SK-N-SH treated with all-trans-retinoic acid at 6 μM for 48 hours (cell line): ENCODE measurements around the gene COL17A1.

Experiments
- ATAC-seq: fragments of 200-7000 bp; cut with Tn5 transposase; 3 replicates; pipeline ENCODE4 v1.9.1; 2020; ENCODE audit warnings: mild to moderate bottlenecking, moderate library complexity
- BACH2 ChIP-seq: fragments of 250-450 bp; sonication (Bioruptor Pico); IDR thresholded peaks from 2 replicates; pipeline ENCODE4 v1.9.0; 2021; ENCODE audit warnings: mild to moderate bottlenecking, borderline replicate concordance
- CSDC2 ChIP-seq: fragments of 250-450 bp; sonication (Bioruptor Pico); IDR thresholded peaks from 2 replicates; pipeline ENCODE4 v1.5.0; 2020; ENCODE audit warnings: mild to moderate bottlenecking, moderate library complexity
- GLIS3 ChIP-seq: fragments of 250-450 bp; sonication (Bioruptor Pico); IDR thresholded peaks from 2 replicates; pipeline ENCODE4 v1.5.0; 2020; ENCODE audit warnings: mild to moderate bottlenecking, moderate library complexity
- ISL1 ChIP-seq: fragments of 250-450 bp; sonication (Bioruptor Pico); IDR thresholded peaks from 2 replicates; pipeline ENCODE4 v2.1.2; 2022; ENCODE audit warnings: mild to moderate bottlenecking, moderate library complexity
- OSR1 ChIP-seq: fragments of 250-450 bp; sonication (Bioruptor Pico); IDR thresholded peaks from 2 replicates; pipeline ENCODE4 v1.8.0; 2022; ENCODE audit warnings: moderate library complexity, mild to moderate bottlenecking, inconsistent platforms
- PPARA ChIP-seq: fragments of 250-450 bp; sonication (Bioruptor Pico); IDR thresholded peaks from 2 replicates; pipeline ENCODE4 v1.5.0; 2020; ENCODE audit warnings: mild to moderate bottlenecking, borderline replicate concordance
- SNAI2 ChIP-seq: fragments of 250-450 bp; sonication (Bioruptor Pico); IDR thresholded peaks from 2 replicates; pipeline ENCODE4 v1.5.0; 2020; ENCODE audit warnings: mild to moderate bottlenecking, moderate library complexity
- TOX ChIP-seq: fragments of 250-450 bp; sonication (Bioruptor Pico); IDR thresholded peaks from 2 replicates; pipeline ENCODE4 v1.8.0; 2021; ENCODE audit warnings: mild to moderate bottlenecking, moderate library complexity, borderline replicate concordance
- ZC3H10 ChIP-seq: fragments of 250-450 bp; sonication (Bioruptor Pico); IDR thresholded peaks from 2 replicates; pipeline ENCODE4 v1.5.1; 2021; ENCODE audit warnings: mild to moderate bottlenecking, moderate library complexity
- ZFP30 ChIP-seq: fragments of 450-650 bp; formaldehyde crosslinking; IDR thresholded peaks from 2 replicates; pipeline ENCODE4 v1.5.0; 2022; ENCODE audit warnings: mild to moderate bottlenecking, moderate library complexity
- ZNF565 ChIP-seq: fragments of 450-650 bp; formaldehyde crosslinking; conservative IDR thresholded peaks from 2 replicates; pipeline ENCODE4 v1.5.0; 2020; ENCODE audit warnings: low read depth, mild to moderate bottlenecking, moderate library complexity
- ZNF70 ChIP-seq: fragments of 450-650 bp; formaldehyde crosslinking; IDR thresholded peaks from 2 replicates; pipeline ENCODE4 v1.5.0; 2020; ENCODE audit warnings: mild to moderate bottlenecking, moderate library complexity
- ZNF8 ChIP-seq: fragments of 450-650 bp; formaldehyde crosslinking; IDR thresholded peaks from 2 replicates; pipeline ENCODE4 v1.5.0; 2020; ENCODE audit warnings: mild to moderate bottlenecking, moderate library complexity
- TF ChIP-seq, protein P1 (sequence below): fragments of 250-450 bp; sonication (Bioruptor Pico); IDR thresholded peaks from 2 replicates; pipeline ENCODE4 v1.5.0; 2020; ENCODE audit warnings: mild to moderate bottlenecking, moderate library complexity
- TF ChIP-seq, protein P2 (sequence below): fragments of 250-450 bp; sonication (Bioruptor Pico); IDR thresholded peaks from 2 replicates; pipeline ENCODE4 v1.5.1; 2021; ENCODE audit warnings: mild to moderate bottlenecking, moderate library complexity
- TF ChIP-seq, protein P3 (sequence below): fragments of 250-450 bp; sonication (Bioruptor Pico); IDR thresholded peaks from 2 replicates; pipeline ENCODE4 v1.5.1; 2020; ENCODE audit warnings: low read depth, mild to moderate bottlenecking, moderate library complexity
- TF ChIP-seq, protein P4 (sequence below): fragments of 250-450 bp; sonication (Bioruptor Pico); IDR thresholded peaks from 2 replicates; pipeline ENCODE4 v1.8.0; 2021; ENCODE audit warnings: low read depth, mild to moderate bottlenecking, moderate library complexity, borderline replicate concordance

The COL17A1 gene

DNA sequence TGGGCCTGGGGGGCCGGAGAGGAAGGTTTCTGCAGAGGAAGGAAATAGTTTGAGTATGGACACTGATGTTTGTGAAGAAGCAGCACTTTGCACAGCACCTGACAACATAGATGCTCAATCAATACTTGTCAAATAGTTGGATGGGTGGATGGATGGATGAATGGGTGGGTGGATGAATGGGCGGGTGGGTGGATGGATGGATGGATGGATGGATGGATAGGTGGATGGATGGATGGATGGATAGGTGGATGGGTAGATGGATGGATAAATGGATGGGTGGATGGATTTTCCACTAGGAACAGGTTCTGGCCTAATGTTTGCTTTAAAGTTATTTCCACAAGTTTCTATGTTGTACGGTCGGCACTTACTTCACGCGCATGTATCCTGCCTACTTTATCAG, 45.3 kb downstream of the COL17A1 start (continued):
- TF ChIP-seq, protein P1, sequence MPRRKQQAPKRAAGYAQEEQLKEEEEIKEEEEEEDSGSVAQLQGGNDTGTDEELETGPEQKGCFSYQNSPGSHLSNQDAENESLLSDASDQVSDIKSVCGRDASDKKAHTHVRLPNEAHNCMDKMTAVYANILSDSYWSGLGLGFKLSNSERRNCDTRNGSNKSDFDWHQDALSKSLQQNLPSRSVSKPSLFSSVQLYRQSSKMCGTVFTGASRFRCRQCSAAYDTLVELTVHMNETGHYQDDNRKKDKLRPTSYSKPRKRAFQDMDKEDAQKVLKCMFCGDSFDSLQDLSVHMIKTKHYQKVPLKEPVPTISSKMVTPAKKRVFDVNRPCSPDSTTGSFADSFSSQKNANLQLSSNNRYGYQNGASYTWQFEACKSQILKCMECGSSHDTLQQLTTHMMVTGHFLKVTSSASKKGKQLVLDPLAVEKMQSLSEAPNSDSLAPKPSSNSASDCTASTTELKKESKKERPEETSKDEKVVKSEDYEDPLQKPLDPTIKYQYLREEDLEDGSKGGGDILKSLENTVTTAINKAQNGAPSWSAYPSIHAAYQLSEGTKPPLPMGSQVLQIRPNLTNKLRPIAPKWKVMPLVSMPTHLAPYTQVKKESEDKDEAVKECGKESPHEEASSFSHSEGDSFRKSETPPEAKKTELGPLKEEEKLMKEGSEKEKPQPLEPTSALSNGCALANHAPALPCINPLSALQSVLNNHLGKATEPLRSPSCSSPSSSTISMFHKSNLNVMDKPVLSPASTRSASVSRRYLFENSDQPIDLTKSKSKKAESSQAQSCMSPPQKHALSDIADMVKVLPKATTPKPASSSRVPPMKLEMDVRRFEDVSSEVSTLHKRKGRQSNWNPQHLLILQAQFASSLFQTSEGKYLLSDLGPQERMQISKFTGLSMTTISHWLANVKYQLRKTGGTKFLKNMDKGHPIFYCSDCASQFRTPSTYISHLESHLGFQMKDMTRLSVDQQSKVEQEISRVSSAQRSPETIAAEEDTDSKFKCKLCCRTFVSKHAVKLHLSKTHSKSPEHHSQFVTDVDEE: no peak
- TF ChIP-seq OSR1 (CRISPR knock-in tag) (no peak), ZNF70 (CRISPR knock-in tag) (no peak), ZC3H10 (CRISPR knock-in tag) (no peak), GLIS3 (CRISPR knock-in tag) (no peak)
- TF ChIP-seq, protein P2, sequence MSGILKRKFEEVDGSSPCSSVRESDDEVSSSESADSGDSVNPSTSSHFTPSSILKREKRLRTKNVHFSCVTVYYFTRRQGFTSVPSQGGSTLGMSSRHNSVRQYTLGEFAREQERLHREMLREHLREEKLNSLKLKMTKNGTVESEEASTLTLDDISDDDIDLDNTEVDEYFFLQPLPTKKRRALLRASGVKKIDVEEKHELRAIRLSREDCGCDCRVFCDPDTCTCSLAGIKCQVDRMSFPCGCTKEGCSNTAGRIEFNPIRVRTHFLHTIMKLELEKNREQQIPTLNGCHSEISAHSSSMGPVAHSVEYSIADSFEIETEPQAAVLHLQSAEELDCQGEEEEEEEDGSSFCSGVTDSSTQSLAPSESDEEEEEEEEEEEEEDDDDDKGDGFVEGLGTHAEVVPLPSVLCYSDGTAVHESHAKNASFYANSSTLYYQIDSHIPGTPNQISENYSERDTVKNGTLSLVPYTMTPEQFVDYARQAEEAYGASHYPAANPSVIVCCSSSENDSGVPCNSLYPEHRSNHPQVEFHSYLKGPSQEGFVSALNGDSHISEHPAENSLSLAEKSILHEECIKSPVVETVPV (CRISPR knock-in tag): no peak

DNA sequence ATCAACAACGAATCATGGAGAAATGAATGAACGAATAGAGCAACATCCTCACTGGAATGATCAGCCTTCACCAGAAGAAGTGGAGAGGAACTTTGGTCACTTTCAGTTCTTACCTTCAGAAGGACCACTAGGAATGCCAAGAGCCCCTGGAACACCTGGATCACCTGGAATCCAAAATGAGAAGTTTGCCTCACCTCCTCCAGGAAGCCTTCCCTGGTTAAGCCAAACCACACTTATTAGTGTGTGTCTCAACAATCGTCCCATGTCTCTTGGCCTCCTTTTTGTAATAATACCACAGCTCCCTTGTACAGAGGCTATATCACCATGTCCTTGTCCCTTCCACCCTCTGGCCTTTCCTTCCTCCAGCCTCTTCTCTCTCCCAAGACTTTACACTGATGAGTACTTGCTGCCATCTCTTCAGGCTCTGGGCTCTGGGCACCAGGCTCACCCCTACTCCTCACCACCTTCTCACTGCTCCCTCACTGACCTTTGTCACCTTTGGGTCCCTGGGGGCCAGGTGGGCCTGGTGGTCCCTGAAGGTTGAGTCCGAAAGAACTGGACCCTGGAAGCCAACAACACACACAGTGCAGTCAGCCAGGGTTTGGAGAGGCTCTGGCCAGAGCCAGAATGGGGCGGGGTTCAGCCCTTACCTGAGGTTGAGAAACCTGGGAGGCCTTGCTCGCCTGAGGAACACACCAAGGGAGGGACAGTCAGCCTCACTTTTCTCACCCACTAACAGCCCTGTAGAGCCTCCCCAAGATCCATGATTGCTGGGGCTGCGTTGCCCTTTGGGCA, 46.5 kb downstream of the COL17A1 start:
- no peak for ATAC-seq
- TF ChIP-seq ISL1 (no peak), ZFP30 (CRISPR knock-in tag) (no peak), ZC3H10 (CRISPR knock-in tag) (no peak), TOX (CRISPR knock-in tag) (no peak), SNAI2 (CRISPR knock-in tag) (no peak), BACH2 (CRISPR knock-in tag) (no peak), PPARA (CRISPR knock-in tag) (no peak), OSR1 (CRISPR knock-in tag) (no peak), CSDC2 (no peak), ZNF8 (CRISPR knock-in tag) (no peak), GLIS3 (CRISPR knock-in tag) (no peak), ZNF565 (no peak)
- TF ChIP-seq, protein P3, sequence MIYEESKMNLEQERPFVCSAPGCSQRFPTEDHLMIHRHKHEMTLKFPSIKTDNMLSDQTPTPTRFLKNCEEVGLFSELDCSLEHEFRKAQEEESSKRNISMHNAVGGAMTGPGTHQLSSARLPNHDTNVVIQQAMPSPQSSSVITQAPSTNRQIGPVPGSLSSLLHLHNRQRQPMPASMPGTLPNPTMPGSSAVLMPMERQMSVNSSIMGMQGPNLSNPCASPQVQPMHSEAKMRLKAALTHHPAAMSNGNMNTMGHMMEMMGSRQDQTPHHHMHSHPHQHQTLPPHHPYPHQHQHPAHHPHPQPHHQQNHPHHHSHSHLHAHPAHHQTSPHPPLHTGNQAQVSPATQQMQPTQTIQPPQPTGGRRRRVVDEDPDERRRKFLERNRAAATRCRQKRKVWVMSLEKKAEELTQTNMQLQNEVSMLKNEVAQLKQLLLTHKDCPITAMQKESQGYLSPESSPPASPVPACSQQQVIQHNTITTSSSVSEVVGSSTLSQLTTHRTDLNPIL (CRISPR knock-in tag): no peak
- TF ChIP-seq, protein P1: no peak
- TF ChIP-seq, protein P2 (CRISPR knock-in tag): no peak
- TF ChIP-seq, protein P4, sequence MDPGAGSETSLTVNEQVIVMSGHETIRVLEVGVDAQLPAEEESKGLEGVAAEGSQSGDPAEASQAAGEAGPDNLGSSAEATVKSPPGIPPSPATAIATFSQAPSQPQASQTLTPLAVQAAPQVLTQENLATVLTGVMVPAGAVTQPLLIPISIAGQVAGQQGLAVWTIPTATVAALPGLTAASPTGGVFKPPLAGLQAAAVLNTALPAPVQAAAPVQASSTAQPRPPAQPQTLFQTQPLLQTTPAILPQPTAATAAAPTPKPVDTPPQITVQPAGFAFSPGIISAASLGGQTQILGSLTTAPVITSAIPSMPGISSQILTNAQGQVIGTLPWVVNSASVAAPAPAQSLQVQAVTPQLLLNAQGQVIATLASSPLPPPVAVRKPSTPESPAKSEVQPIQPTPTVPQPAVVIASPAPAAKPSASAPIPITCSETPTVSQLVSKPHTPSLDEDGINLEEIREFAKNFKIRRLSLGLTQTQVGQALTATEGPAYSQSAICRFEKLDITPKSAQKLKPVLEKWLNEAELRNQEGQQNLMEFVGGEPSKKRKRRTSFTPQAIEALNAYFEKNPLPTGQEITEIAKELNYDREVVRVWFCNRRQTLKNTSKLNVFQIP (CRISPR knock-in tag): no peak

DNA sequence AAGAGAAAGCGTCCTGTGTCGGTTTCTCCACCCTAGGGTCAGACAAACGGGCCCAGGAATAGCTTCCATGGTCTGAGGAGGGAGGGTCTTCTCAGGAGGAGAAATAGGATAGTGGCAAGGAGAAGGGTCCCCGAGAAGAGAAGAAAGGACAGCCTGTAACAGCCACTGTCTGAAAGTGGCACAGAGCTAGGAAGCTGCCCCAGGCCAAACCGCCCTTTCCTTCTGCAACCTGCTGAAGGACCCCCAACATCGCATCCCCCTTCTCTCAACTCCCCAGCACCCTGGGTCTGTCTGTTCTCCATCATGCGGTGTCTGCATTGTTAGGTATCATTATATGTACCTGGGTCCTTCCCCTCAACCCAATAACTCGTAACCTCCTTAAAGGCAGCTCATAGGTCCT, 47.1 kb downstream of the COL17A1 start:
- no peak for ATAC-seq

More for the DNA sequence above, 47.1 kb downstream of the COL17A1 start:
- TF ChIP-seq BACH2 (CRISPR knock-in tag) (no peak), ZNF565 (no peak), ZNF70 (CRISPR knock-in tag) (no peak)
- TF ChIP-seq, protein P3 (CRISPR knock-in tag): no peak
